Caco-2 (cell line): ENCODE results near the gene OLFML2A. TPM values are rescaled to one million over a fixed set of nuclear protein-coding genes. Genes with fewer than 3 reads are reported as not detected.
"Not testable (repeated sequence)": the region's sequence is repeated elsewhere in the genome, so short reads cannot be mapped to it uniquely, and the experiment has no call there.

Experiments used
- BruUV-seq: library from RNA; stranded (reverse); fragments of 400-500 nt; replicated peaks from 2 replicates; lab custom pipeline; 2021; lab: Mats Ljungman, UMichigan
- CTCF ChIA-PET: fragments of 300-600 bp; sonication (Branson Sonifier 250); formaldehyde crosslinking; loops from one replicate; lab custom pipeline; 2022; ENCODE audit warnings: antibody characterized with exemption; lab: Charles Lee
- POLR2A ChIA-PET: fragments of 300-600 bp; sonication (Branson Sonifier 250); formaldehyde crosslinking; loops from one replicate; lab custom pipeline; 2022; ENCODE audit warnings: antibody characterized with exemption; lab: Charles Lee
- DNase-seq, 2 experiments: peaks; one replicate each; pipeline versions ENCODE4 v3.0.0 to v3.0.0-alpha.2; 2020 to 2022
- H3K27me3 ChIP-seq: replicated peaks from 2 replicates; pipeline ENCODE4 v1.6.0; 2011; ENCODE audit warnings: low read length; ENCODE audit not compliant: control insufficient read depth, insufficient read depth
- H3K36me3 ChIP-seq: 2 replicates; pipeline ENCODE4 v1.5.1; 2011; ENCODE audit warnings: low read length; ENCODE audit not compliant: control insufficient read depth, insufficient read depth
- H3K4me1 ChIP-seq: fragments of 250-450 bp; sonication (Bioruptor Pico); 2 replicates; pipeline ENCODE4 v1.5.1; 2020; ENCODE audit warnings: mild to moderate bottlenecking
- H3K4me3 ChIP-seq: 2 replicates; pipeline ENCODE4 v1.5.1; 2011; ENCODE audit warnings: low read depth, mild to moderate bottlenecking, control low read depth, low read length
- H3K9me3 ChIP-seq: fragments of 250-450 bp; sonication (Bioruptor Pico); 2 replicates; pipeline ENCODE4 v1.5.1; 2020; ENCODE audit warnings: mild to moderate bottlenecking, moderate library complexity
- H3K27ac Mint-ChIP-seq: one replicate; pipeline ENCODE4 v1.8.0; 2022; ENCODE audit warnings: mixed read lengths; ENCODE audit not compliant: unreplicated experiment
- H3K27me3 Mint-ChIP-seq: one replicate; pipeline ENCODE4 v1.8.0; 2022; ENCODE audit warnings: mixed read lengths; ENCODE audit not compliant: insufficient read depth, unreplicated experiment
- H3K36me3 Mint-ChIP-seq: one replicate; pipeline ENCODE4 v1.8.0; 2022; ENCODE audit warnings: mild to moderate bottlenecking, mixed read lengths; ENCODE audit not compliant: insufficient read depth, unreplicated experiment
- H3K4me1 Mint-ChIP-seq: one replicate; pipeline ENCODE4 v1.8.0; 2022; ENCODE audit warnings: low read depth, mixed read lengths; ENCODE audit not compliant: unreplicated experiment
- H3K4me3 Mint-ChIP-seq: one replicate; pipeline ENCODE4 v1.8.0; 2022; ENCODE audit warnings: mild to moderate bottlenecking, moderate library complexity, mixed read lengths; ENCODE audit not compliant: unreplicated experiment
- H3K9me3 Mint-ChIP-seq: one replicate; pipeline ENCODE4 v1.8.0; 2022; ENCODE audit warnings: mixed read lengths; ENCODE audit not compliant: unreplicated experiment
- intact Hi-C: fragments of 100-400 bp; cut with micrococcal nuclease; formaldehyde crosslinking; loops from one replicate; pipeline ENCODE4 v1.10.0; 2022; ENCODE audit not compliant: unreplicated experiment
- total RNA-seq: library from RNA; stranded (reverse); gene quantifications from 2 replicates; pipeline ENCODE4 v1.2.3, GENCODE V29; 2022
- TF ChIP-seq, protein P1 (sequence below), 2 experiments: fragments of 200-600 bp in 1 of 2; IDR thresholded peaks; 1 replicate in 1 of 2; 2 replicates in 1 of 2; pipeline versions ENCODE4 v1.5.1 to v1.8.0; 2011 to 2022; ENCODE audit warnings: antibody characterized with exemption in 1 of 2, control low read depth in 1 of 2, inconsistent platforms in 1 of 2, low read depth in 1 of 2, low read length in 1 of 2, mild to moderate bottlenecking in 1 of 2, moderate library complexity in 1 of 2; ENCODE audit not compliant: insufficient read depth in 1 of 2, severe bottlenecking in 1 of 2, unreplicated experiment in 1 of 2

The OLFML2A gene
- total RNA-seq, 1 experiment from 2014 or later: 1.1 TPM

DNA sequence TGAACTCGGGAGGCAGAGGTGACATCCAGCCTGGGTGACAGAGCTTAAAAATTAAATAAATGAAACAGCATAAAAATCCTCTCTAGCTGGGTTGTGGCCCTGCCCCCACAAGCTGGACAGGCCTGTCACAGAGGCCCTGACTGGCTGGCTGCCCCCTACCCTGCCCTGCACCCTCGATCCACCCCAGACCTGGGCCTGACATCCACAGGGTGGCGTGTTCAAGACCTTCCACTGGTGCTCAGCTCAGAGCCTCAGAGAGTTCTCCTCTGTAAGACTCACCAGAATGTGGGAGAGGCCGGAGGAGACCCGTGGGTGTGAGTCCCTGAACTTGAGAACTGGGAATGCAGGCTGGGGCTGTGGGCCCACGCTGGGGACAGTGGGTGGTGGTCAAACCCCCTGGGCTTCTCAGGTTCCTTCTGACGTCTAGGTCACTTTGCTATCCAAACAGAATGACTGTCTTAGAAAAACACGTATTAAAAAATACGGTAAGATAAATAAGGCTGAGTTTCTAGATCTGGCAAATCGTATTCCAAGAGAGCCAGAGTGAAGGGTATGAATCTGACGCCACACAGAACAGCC, 66.6 kb downstream of the OLFML2A start:
- no peaks in the 10 kb centered on the region for H3K9me3 ChIP-seq
- no peaks in the 10 kb centered on the region for H3K4me1 Mint-ChIP-seq
- H3K4me3 ChIP-seq: no peak overlapping the region
- no peak overlapping the region for H3K27ac Mint-ChIP-seq
- no peaks in the 10 kb centered on the region for H3K9me3 Mint-ChIP-seq
- no peak overlapping the region for H3K4me3 Mint-ChIP-seq
- no peaks in the 10 kb centered on the region for H3K27me3 ChIP-seq
- POLR2A ChIA-PET: no interaction called here
- H3K27me3 Mint-ChIP-seq: no peaks in the 10 kb centered on the region
- no peak for DNase-seq
- H3K4me1 ChIP-seq: no peaks in the 10 kb centered on the region
- TF ChIP-seq, protein P1, sequence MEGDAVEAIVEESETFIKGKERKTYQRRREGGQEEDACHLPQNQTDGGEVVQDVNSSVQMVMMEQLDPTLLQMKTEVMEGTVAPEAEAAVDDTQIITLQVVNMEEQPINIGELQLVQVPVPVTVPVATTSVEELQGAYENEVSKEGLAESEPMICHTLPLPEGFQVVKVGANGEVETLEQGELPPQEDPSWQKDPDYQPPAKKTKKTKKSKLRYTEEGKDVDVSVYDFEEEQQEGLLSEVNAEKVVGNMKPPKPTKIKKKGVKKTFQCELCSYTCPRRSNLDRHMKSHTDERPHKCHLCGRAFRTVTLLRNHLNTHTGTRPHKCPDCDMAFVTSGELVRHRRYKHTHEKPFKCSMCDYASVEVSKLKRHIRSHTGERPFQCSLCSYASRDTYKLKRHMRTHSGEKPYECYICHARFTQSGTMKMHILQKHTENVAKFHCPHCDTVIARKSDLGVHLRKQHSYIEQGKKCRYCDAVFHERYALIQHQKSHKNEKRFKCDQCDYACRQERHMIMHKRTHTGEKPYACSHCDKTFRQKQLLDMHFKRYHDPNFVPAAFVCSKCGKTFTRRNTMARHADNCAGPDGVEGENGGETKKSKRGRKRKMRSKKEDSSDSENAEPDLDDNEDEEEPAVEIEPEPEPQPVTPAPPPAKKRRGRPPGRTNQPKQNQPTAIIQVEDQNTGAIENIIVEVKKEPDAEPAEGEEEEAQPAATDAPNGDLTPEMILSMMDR (IDR thresholded peaks at IDR 0.05; ENCODE audit: insufficient read depth in 1 of 2, low read depth in 1 of 2, low read length in 1 of 2, severe bottlenecking in 1 of 2, unreplicated experiment in 1 of 2): no peak
- BruUV-seq: no TSS peak
- CTCF ChIA-PET: interaction anchor here (0.7 kb wide), 1 partner anchor 350 kb away, joined by 5 read pairs; no protein-coding TSS in a partner anchor
- H3K36me3 ChIP-seq: no peaks in the 10 kb centered on the region
- H3K36me3 Mint-ChIP-seq: no peaks in the 10 kb centered on the region
- intact Hi-C loops: no loop called here

DNA sequence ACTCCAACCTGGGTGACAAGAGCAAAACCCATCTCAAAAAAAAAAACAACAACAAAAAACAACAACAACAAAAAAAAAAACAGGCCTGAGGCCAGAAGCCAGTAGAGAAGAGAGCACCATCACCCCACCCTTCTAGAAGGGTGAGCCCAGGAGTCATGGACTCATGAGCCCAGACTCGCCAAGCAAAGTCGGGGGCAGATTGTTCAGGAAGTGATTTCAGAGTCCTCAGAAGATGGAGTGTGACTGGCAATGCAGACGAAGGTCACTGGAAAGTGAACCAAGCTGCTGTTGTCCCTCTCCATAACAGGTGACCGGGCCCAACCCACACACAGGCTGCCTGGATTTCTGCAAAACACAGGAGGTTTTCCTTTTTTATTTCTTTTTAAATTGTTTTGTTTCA, 67.4 kb downstream of the OLFML2A start:
- DNase-seq: no peak
- TF ChIP-seq, protein P1 (IDR thresholded peaks at IDR 0.05; ENCODE audit: insufficient read depth in 1 of 2, low read depth in 1 of 2, low read length in 1 of 2, severe bottlenecking in 1 of 2, unreplicated experiment in 1 of 2): no peak
- ChIA-PET CTCF (interaction anchor here (0.7 kb wide), 1 partner anchor 351 kb away, joined by 5 read pairs; no protein-coding TSS in a partner anchor), POLR2A (no interaction called here)
- Histone ChIP-seq H3K27me3 (no peaks in the 10 kb centered on the region), H3K36me3 (no peaks in the 10 kb centered on the region), H3K4me1 (no peaks in the 10 kb centered on the region), H3K9me3 (no peaks in the 10 kb centered on the region), H3K4me3 (no peak overlapping the region)
- no peaks in the 10 kb centered on the region for H3K9me3 Mint-ChIP-seq
- H3K27me3 Mint-ChIP-seq: no peaks in the 10 kb centered on the region
- intact Hi-C loops: no loop called here
- no peaks in the 10 kb centered on the region for H3K36me3 Mint-ChIP-seq
- no peaks in the 10 kb centered on the region for H3K4me1 Mint-ChIP-seq
- no TSS peak for BruUV-seq
- no peak overlapping the region for H3K27ac Mint-ChIP-seq
- H3K4me3 Mint-ChIP-seq: no peak overlapping the region

DNA sequence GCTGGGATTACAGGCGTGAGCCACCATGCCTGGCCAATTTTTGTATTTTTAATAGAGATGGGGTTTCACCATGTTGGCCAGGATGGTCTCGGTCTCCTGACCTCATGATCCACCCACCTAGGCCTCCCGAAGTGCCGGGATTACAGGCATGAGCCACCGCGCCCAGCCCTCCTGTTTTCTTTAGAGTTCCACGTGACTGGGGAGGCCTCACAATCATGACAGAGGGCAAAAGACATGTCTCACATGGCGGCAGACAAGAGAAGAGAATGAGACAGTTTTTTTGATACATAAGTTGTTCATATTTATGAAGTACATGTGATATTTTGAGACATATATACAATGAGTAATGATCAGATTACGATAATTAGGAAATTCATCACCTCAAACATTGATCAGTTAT, 69.5 kb downstream of the OLFML2A start:
- H3K4me3 Mint-ChIP-seq, H3K4me3 ChIP-seq, H3K9me3 ChIP-seq, intact Hi-C loops, H3K36me3 Mint-ChIP-seq, H3K36me3 ChIP-seq, H3K4me1 ChIP-seq, H3K9me3 Mint-ChIP-seq, H3K27ac Mint-ChIP-seq, H3K4me1 Mint-ChIP-seq, H3K27me3 ChIP-seq, BruUV-seq, DNase-seq, CTCF ChIA-PET, POLR2A ChIA-PET, H3K27me3 Mint-ChIP-seq: not testable (repeated sequence)
